Pancreas (tissue), 10 donors: Measurements from ENCODE around the gene APOL1. TPM values are rescaled to one million over a fixed set of nuclear protein-coding genes. Genes with fewer than 3 reads are reported as not detected.

Experiments used
- ATAC-seq, 4 donors: fragments of 200-7000 bp; cut with Tn5 transposase; one replicate each; pipeline versions ENCODE4 v1.8.0 to v1.9.1; 2020; ENCODE audit warnings: mild to moderate bottlenecking in 4 of 4, moderate library complexity in 4 of 4
- DNase-seq, 6 donors: peaks; one replicate each; pipeline ENCODE4 v3.0.0-alpha.2; 2020
- FAIRE-seq: peaks from 2 replicates; lab custom pipeline; 2012; peaks lifted over from hg19 to GRCh38; lab: Jason Lieb, UNC
- H3K27ac ChIP-seq, 4 donors: fragments of 200-600 bp; sonication (generic); 1 replicate in 3 of 4; 2 replicates in 1 of 4; pipeline versions ENCODE4 v1.5.0 to v1.8.0; 2020
- H3K27me3 ChIP-seq, 4 donors: fragments of 200-600 bp; one replicate each; pipeline ENCODE4 v1.8.0; 2021
- H3K36me3 ChIP-seq, 3 donors: fragments of 200-600 bp; sonication (generic) in 1 of 3; one replicate each; pipeline versions ENCODE4 v1.5.0 to v1.8.0; 2020 to 2021
- H3K4me1 ChIP-seq, 3 donors: fragments of 200-600 bp; one replicate each; pipeline ENCODE4 v1.8.0; 2021
- H3K4me3 ChIP-seq, 4 donors: fragments of 200-600 bp; sonication (generic) in 2 of 4; one replicate each; pipeline versions ENCODE4 v1.5.0 to v1.8.0; 2020 to 2021
- H3K9me3 ChIP-seq, 4 donors: fragments of 200-600 bp; one replicate each; pipeline ENCODE4 v1.8.0; 2021
- CTCF ChIP-seq, 4 donors: fragments of 200-600 bp; sonication (generic) in 3 of 4; IDR thresholded peaks; one replicate each; pipeline versions ENCODE4 v1.5.0 to v1.8.0; 2021; ENCODE audit warnings: antibody characterized with exemption in 4 of 4
- WGBS, 2 donors: extraction: QIAGEN DNeasy Blood & Tissue Kit; methylation state at CpG; one replicate each; pipeline ENCODE4 v1.1.7; 2013; 5-methylcytosine and 5-hydroxymethylcytosine counted together
- intact Hi-C, 3 donors: fragments of 100-400 bp; cut with DNase I; formaldehyde crosslinking; loops; one replicate each; pipeline versions ENCODE4 v1.11.1 to v1.14.2; 2022
- polyA plus RNA-seq, 2 donors: library from polyadenylated mRNA; stranded (reverse); fragments of 200-250 nt; gene quantifications; one replicate each; pipeline ENCODE4 v1.2.3, GENCODE V29; 2013
- total RNA-seq, 6 donors: library from RNA; stranded (reverse); fragmentation: NEBNext Ultra II Directional in 4 of 6; extraction: Animal tissue kit (Norgen Biotek cat#: 25700) in 4 of 6; gene quantifications; one replicate each; pipeline versions ENCODE4 v1.2.1 to v1.2.4, GENCODE V29; 2021 to 2023
- donor health status: healthy with polysubstance abuse.
- donor health status: DM: no; HTN: no; CAD: no; lungs with moderate emphysema.
- donor health status: DM: no; HTN: no; CAD: no.
- donor health status: control.
- donor health status: control.
- donor health status: Bipolar disorder and iron deficiency.
- donor health status: DM: yes; HTN: yes; CAD: no.
- donor health status: DM: no; HTN: no; CAD: no.
- donor health status: DM: no; HTN: no; CAD: no.
- donor health status: DM: yes; HTN: yes; CAD: no.

The APOL1 gene
- total and polyA plus RNA-seq, 8 donors: 3.2 to 25.5 (median 5.5) TPM

DNA sequence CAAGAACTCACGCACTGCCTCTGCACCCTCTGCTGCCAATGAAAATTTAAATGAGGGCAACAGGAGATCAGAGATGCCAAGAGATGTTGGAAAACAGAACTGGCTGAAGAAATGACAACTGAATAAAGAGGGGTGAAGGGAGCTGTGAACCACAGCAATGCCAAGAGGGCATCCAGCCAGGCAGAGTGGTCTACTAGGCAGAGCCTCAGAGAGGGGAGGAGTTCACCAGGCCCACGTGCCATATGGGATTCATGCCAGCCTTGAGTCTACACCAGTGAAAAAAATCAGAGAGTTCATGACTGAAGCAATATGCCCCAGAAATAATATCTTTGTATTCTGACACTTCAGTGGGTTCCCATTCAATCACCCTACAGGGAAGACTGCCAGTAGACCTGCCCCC, 18.0 kb upstream of the APOL1 start:
- WGBS, 2 donors: 66 to 70% methylated on average over 2 of the region's 2 CpGs
- Histone ChIP-seq H3K4me1 (peaks cover 3 to 18% (median 4%) of the 10 kb centered on the region in 3 donors), H3K27me3 (no peaks in the 10 kb centered on the region), H3K36me3 (peaks cover 0 to 10% (median 4%) of the 10 kb centered on the region in 3 donors), H3K9me3 (no peaks in the 10 kb centered on the region), H3K27ac (no peak overlapping the region), H3K4me3 (no peak overlapping the region)
- DNase-seq (no peak), ATAC-seq (no peak), FAIRE-seq (no peak)
- no peak for TF ChIP-seq CTCF (IDR thresholded peaks at IDR 0.05)
- intact Hi-C loops: no loop called here

DNA sequence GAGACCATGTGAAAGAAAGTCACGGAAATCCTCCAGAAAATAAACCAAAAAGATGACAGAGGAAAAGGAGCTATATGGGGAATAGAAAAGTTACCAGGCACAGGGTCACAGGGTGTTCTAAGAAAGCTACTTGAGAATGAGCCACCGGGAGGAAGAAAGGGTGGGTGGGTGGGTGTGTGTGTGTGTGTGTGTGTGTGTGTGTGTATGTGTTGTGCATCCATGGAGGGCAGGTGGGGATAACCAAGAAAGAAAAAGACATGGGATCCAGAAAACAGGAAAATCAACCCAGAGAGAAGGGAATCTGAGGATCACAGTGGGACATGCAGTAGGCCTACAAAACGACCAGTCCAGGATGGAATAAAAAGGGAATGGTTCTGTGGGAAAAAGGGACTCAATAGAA, 17.3 kb upstream of the APOL1 start:
- WGBS, 2 donors: 88 to 90% methylated on average over 3 of the region's 3 CpGs
- peaks cover 3 to 18% (median 4%) of the 10 kb centered on the region in 3 donors for H3K4me1 ChIP-seq
- DNase-seq (no peak), FAIRE-seq (no peak), ATAC-seq (no peak)
- intact Hi-C loops: no loop called here
- no peak overlapping the region for H3K4me3 ChIP-seq
- H3K9me3 ChIP-seq: no peaks in the 10 kb centered on the region
- no peak for TF ChIP-seq CTCF (IDR thresholded peaks at IDR 0.05)
- H3K27ac ChIP-seq: no peak overlapping the region
- H3K27me3 ChIP-seq: no peaks in the 10 kb centered on the region
- H3K36me3 ChIP-seq: peaks cover 0 to 10% (median 4%) of the 10 kb centered on the region in 3 donors

DNA sequence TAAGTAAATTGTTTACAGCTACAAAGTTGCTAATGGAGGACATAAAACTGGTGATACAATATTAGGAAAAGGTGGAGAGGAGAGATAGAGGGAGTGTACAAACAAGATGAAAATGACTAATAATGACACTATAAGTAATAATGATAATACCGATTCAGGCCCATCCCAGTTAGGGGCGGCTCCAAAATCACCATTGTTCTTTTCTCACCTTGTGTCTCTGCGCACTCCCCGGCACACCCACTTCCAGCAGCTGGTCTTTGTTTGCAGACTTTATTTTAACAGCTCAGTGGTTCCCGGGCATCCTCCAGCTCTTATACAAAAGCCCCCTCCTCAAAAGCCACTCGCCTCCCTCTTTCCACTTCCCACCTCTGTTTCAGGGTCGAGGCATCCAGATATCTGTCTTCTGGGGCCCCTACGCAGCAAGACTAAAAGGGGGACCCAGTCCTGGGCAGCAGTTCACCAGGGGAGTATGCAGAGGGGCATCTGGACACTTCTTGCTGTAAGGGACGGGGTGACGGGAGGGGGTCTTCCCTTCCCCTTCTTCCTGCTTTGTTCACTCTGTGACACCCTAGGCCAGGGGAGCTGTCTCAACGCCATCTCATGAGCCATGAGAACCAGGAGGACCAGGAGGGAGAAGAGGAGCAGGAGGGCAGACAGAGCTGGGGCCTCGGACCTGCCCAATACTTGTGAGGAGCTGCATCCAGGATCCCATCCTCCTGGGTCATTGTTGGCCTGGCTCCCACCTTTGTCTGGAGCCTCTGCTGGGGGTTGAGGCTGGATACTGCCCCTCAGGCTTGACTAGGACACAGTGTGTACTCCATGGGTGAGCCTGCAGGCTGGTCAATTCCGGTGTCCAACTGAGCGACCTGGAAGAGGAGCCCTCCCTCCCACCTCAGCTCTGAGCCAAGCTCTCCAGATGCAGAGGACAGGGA, 16.3 kb upstream of the APOL1 start:
- H3K27ac ChIP-seq: no peak overlapping the region
- H3K4me1 ChIP-seq: peaks cover 3 to 18% (median 4%) of the 10 kb centered on the region in 3 donors
- H3K36me3 ChIP-seq: peaks cover 0 to 9% (median 4%) of the 10 kb centered on the region in 3 donors
- TF ChIP-seq CTCF (IDR thresholded peaks at IDR 0.05): no peak
- no peaks in the 10 kb centered on the region for H3K9me3 ChIP-seq
- 79 to 80% methylated on average over 14 of the region's 14 CpGs for WGBS, 2 donors
- intact Hi-C loops: no loop called here
- ATAC-seq (no peak), DNase-seq (no peak), FAIRE-seq (no peak)
- peak overlapping the region in 1 of 4 donors; percentile 73 for H3K4me3 ChIP-seq
- H3K27me3 ChIP-seq: no peaks in the 10 kb centered on the region

- WGBS, 2 donors: 70 to 72% methylated on average over 12 of the region's 12 CpGs
- ATAC-seq (peak in 2 of 4 donors; percentile 6 to 24), DNase-seq (no peak), FAIRE-seq (no peak)
- peaks cover 3 to 18% (median 4%) of the 10 kb centered on the region in 3 donors for H3K4me1 ChIP-seq
- intact Hi-C loops: no loop called here
- H3K4me3 ChIP-seq: peak overlapping the region in 3 of 4 donors; percentile 55 to 73 (median 65)
- TF ChIP-seq CTCF (IDR thresholded peaks at IDR 0.05): no peak
- H3K9me3 ChIP-seq: no peaks in the 10 kb centered on the region
- H3K27me3 ChIP-seq: no peaks in the 10 kb centered on the region
- peak overlapping the region in 2 of 4 donors; percentile 87 to 93 for H3K27ac ChIP-seq
- H3K36me3 ChIP-seq: peaks cover 0 to 5% (median 0%) of the 10 kb centered on the region in 3 donors
These were observed 15.2 kb upstream of the APOL1 start for GRCh38 chr22:36237462-36238372.
